ENCODE data around the gene GOT1. TPM values are rescaled to one million over a fixed set of nuclear protein-coding genes. Genes with fewer than 3 reads are reported as not detected.

Gene GOT1
- total and polyA plus RNA-seq, 2 experiments from 2014 or later: 36.8 to 37.7 TPM

DNA sequence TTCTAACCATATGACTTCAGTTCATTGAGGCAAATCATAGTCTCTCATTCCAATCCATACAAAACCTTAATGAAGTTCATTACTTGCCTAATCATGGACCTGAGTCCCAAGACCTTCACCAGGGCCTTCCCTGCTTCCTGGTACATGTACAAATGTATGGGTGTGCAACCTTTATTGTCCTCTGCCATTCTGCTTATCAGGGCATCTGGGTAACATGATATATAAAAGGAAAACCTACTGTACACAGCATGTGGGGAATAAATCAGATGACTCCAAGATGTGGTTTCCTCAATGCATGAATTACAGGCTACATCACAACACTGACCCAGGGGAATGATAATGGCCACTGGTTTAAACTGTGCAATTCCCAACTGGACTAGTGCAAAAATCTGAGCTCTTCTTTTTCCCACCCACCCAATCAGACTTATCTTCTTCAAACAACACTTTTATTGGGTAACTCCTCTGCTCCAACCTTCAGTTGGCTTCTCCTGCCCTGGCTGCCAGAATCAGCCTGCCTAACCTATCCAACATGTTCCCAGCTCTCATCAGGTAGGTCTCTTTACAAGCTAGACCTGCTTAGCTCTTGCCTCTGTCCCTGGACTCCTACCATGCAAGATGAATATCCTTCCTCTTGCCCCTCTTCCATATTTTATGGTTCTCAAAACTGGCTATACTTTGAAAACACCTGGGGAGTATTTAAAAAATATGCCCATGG is 11.4 kb downstream of the GOT1 start:
- DNase-seq (ENCODE audit: low spot score): no peak
- Mint-ChIP-seq H3K4me1 (no peaks in the 10 kb centered on the region), H3K27ac (no peak overlapping the region), H3K36me3 (ENCODE audit: low read depth) (peaks cover 28% of the 10 kb centered on the region), H3K27me3 (ENCODE audit: insufficient read depth, low read depth, poor library complexity) (no peaks in the 10 kb centered on the region), H3K4me3 (no peak overlapping the region), H3K9me3 (no peaks in the 10 kb centered on the region)
- Histone ChIP-seq H3K27ac (ENCODE audit: low read depth) (no peak overlapping the region), H3K4me1 (ENCODE audit: insufficient read depth) (no peaks in the 10 kb centered on the region), H4K20me1 (replicated peaks; ENCODE audit: insufficient read depth) (peaks cover 16% of the 10 kb centered on the region), H3K4me2 (no peak overlapping the region), H3K9me2 (ENCODE audit: insufficient read depth) (no peaks in the 10 kb centered on the region), H3K36me3 (ENCODE audit: insufficient read depth) (peaks cover 7% of the 10 kb centered on the region; the same call in 1 of the 2 replicates), H3K79me2 (replicated peaks; ENCODE audit: insufficient read depth) (peaks cover 31% of the 10 kb centered on the region), H2AFZ (no peak overlapping the region), H3K4me3 (no peak overlapping the region), H3K27me3 (ENCODE audit: insufficient read depth) (no peaks in the 10 kb centered on the region), H3F3A (replicated peaks; ENCODE audit: low read depth) (no peaks in the 10 kb centered on the region)
- TF ChIP-seq POLR2AphosphoS5 (IDR thresholded peaks at IDR 0.05; ENCODE audit: low read depth) (no peak), JUNB (IDR thresholded peaks at IDR 0.05; ENCODE audit: unreplicated experiment) (no peak), STAT1 (IDR thresholded peaks at IDR 0.05; ENCODE audit: unreplicated experiment) (no peak), ZNF462 (CRISPR knock-in tag; IDR thresholded peaks at IDR 0.05) (no peak), CTCF (conservative IDR thresholded peaks at IDR 0.05; ENCODE audit: low read depth in 2 of 2) (no peak), NANOG (IDR thresholded peaks at IDR 0.05; ENCODE audit: borderline replicate concordance) (no peak), EZH2 (IDR thresholded peaks at IDR 0.05; ENCODE audit: low read depth, unreplicated experiment) (no peak), ZNF114 (CRISPR knock-in tag; IDR thresholded peaks at IDR 0.05) (no peak), REST (IDR thresholded peaks at IDR 0.05; ENCODE audit: unreplicated experiment) (no peak), CREB1 (CRISPR knock-in tag; IDR thresholded peaks at IDR 0.05; ENCODE audit: low read depth) (no peak), ZNF331 (CRISPR knock-in tag; IDR thresholded peaks at IDR 0.05; ENCODE audit: low read depth) (no peak), EZH2phosphoT487 (IDR thresholded peaks at IDR 0.05; ENCODE audit: unreplicated experiment) (no peak)
- TF ChIP-seq, protein P1, sequence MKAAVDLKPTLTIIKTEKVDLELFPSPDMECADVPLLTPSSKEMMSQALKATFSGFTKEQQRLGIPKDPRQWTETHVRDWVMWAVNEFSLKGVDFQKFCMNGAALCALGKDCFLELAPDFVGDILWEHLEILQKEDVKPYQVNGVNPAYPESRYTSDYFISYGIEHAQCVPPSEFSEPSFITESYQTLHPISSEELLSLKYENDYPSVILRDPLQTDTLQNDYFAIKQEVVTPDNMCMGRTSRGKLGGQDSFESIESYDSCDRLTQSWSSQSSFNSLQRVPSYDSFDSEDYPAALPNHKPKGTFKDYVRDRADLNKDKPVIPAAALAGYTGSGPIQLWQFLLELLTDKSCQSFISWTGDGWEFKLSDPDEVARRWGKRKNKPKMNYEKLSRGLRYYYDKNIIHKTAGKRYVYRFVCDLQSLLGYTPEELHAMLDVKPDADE (IDR thresholded peaks at IDR 0.05): no peak
- no peak for ATAC-seq
